ENCODE data around the gene TMEM170A.
A peak's percentile ranks its signal among the peaks of the same experiment; 100 is the strongest.
"Not testable (repeated sequence)": the region's sequence is repeated elsewhere in the genome, so short reads cannot be mapped to it uniquely, and the experiment has no call there.

TMEM170A gene

GRCh38 chr16:75464122-75464918 is at the start of gene TMEM170A:
TMEM170A (minus strand) TSS chr16:75464689; CDS start chr16:75464600, 89 bp downstream.
- peak; percentile 96 to 97 for DNase-seq (ENCODE audit: low read depth in 2 of 2)

GRCh38 chr16:75506574-75506973 is 42.1 kb upstream of the TMEM170A start:
- no peak for DNase-seq (ENCODE audit: low read depth in 2 of 2)

- DNase-seq (ENCODE audit: low read depth in 2 of 2), result no peak
These were observed 41.6 kb upstream of the TMEM170A start for GRCh38 chr16:75506107-75506506.

- no peak for DNase-seq (ENCODE audit: low read depth in 2 of 2)
These were observed 39.3 kb upstream of the TMEM170A start for GRCh38 chr16:75503801-75504200.

GRCh38 chr16:75502916-75503605 is 38.6 kb upstream of the TMEM170A start:
- DNase-seq (ENCODE audit: low read depth in 2 of 2), result no peak

GRCh38 chr16:75501820-75502219 is 37.3 kb upstream of the TMEM170A start:
- not testable (repeated sequence) for DNase-seq (ENCODE audit: low read depth in 2 of 2)

- DNase-seq (ENCODE audit: low read depth in 2 of 2), result no peak
These were observed 36.9 kb upstream of the TMEM170A start for GRCh38 chr16:75501359-75501758.

GRCh38 chr16:75498605-75499322 is 34.3 kb upstream of the TMEM170A start:
- not testable (repeated sequence) for DNase-seq (ENCODE audit: low read depth in 2 of 2)

GRCh38 chr16:75497558-75497957 is 33.1 kb upstream of the TMEM170A start:
- DNase-seq (ENCODE audit: low read depth in 2 of 2), result no peak

- peak in 1 of 2 donors; percentile 9 for DNase-seq (ENCODE audit: low read depth in 2 of 2)
These were observed 30.7 kb upstream of the TMEM170A start, which contains the start of gene CHST6 for GRCh38 chr16:75495076-75495674. CHST6 (minus strand) TSS chr16:75495441; CDS start chr16:75479828, 15,613 bp downstream.

- no peak for DNase-seq (ENCODE audit: low read depth in 2 of 2)
These were observed 30.2 kb upstream of the TMEM170A start for GRCh38 chr16:75494661-75495075.

- no peak for DNase-seq (ENCODE audit: low read depth in 2 of 2)
These were observed 29.7 kb upstream of the TMEM170A start for GRCh38 chr16:75494184-75494583.

GRCh38 chr16:75491876-75492275 is 27.4 kb upstream of the TMEM170A start:
- DNase-seq (ENCODE audit: low read depth in 2 of 2), result no peak

- no peak for DNase-seq (ENCODE audit: low read depth in 2 of 2)
These were observed 23.8 kb upstream of the TMEM170A start for GRCh38 chr16:75488322-75488721.

- no peak for DNase-seq (ENCODE audit: low read depth in 2 of 2)
These were observed 22.3 kb upstream of the TMEM170A start for GRCh38 chr16:75486676-75487313.

GRCh38 chr16:75486014-75486675 is 21.7 kb upstream of the TMEM170A start:
- DNase-seq (ENCODE audit: low read depth in 2 of 2), result no peak

GRCh38 chr16:75485230-75486013 is 20.9 kb upstream of the TMEM170A start:
- DNase-seq (ENCODE audit: low read depth in 2 of 2), result no peak

GRCh38 chr16:75483222-75483621 is 18.7 kb upstream of the TMEM170A start:
- no peak for DNase-seq (ENCODE audit: low read depth in 2 of 2)

GRCh38 chr16:75482434-75483205 is 18.1 kb upstream of the TMEM170A start:
- no peak for DNase-seq (ENCODE audit: low read depth in 2 of 2)
